Cortex of kidney (tissue), 1 donor: ENCODE measurements around the gene NCF4.

Experiments
- DNase-seq: peaks from one replicate; lab custom pipeline; 2025; lab: John Stamatoyannopoulos, UW

The NCF4 gene

DNA sequence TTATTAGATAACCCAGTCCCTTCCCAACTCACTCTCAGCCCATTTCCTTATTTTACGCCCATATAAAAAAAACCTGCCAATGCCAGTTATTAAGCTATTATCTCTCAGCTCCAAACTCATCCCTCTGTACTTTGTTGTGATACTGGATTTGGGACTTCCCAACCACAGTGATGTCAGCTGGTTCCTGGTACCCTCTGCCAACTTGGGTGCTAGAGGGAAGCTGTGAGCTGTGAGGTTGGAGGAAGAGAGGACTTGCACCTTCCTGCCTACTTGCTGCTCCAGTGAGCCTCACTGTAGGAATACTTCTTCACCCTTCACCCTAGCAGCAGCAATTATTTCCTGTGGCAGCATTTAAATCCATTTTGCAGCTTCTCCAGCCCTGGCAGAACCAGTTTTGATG, 33.5 kb downstream of the NCF4 start:
- no peak for DNase-seq

- DNase-seq = no peak
Measured at GRCh38 chr22:36897611-36898010, 36.8 kb downstream of the NCF4 start.

- no peak for DNase-seq
Measured at GRCh38 chr22:36898690-36899089, 37.9 kb downstream of the NCF4 start.

DNA sequence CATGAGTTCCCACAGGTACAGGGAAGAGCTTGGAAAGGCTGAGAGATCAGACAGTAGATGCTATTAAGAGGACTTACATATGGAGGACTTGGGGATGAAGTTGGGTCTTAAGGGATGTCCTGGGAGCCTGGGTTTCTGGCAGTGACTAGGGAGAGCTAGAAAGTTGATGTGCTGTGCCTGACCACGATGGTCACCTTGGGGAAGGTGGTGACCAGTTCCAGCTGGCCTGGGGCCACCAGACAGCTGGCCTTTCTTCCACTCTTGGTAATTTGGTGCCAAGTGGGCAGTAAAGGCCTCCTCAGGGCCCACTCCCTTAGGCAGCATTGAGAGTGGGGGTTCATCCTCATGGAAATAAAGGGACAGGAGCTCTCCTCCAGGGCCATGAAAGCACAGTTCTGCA, 38.7 kb downstream of the NCF4 start:
- no peak for DNase-seq

GRCh38 chr22:36900225-36900624, 39.4 kb downstream of the NCF4 start:
- DNase-seq = no peak

- no peak for DNase-seq
Measured at GRCh38 chr22:36900880-36901279, 40.1 kb downstream of the NCF4 start.

- no peak for DNase-seq
Measured at GRCh38 chr22:36901411-36902142, 40.8 kb downstream of the NCF4 start.

GRCh38 chr22:36902143-36902926, 41.5 kb downstream of the NCF4 start:
- no peak for DNase-seq

- DNase-seq = no peak
Measured at GRCh38 chr22:36904260-36904880, 43.6 kb downstream of the NCF4 start.

GRCh38 chr22:36907253-36908195, 46.7 kb downstream of the NCF4 start:
- no peak for DNase-seq

DNA sequence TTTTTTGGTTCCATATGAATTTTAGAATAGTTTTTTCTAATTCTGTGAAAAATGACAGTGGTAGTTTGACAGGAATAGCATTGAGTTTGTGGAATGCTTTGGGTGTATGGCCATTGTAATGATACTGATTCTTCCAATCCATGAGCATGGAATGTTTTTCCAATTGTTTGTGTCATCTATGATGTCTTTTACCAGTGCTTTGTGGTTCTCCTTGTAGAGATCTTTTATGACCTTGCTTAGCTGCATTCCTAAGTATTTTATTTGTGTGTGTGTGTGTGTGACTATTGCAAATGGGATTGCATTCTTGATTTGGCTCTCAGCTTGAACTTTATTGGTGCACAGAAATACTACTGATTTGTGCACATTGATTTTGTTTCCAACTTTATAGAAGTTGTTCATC, 49.7 kb downstream of the NCF4 start:
- DNase-seq = no peak

DNA sequence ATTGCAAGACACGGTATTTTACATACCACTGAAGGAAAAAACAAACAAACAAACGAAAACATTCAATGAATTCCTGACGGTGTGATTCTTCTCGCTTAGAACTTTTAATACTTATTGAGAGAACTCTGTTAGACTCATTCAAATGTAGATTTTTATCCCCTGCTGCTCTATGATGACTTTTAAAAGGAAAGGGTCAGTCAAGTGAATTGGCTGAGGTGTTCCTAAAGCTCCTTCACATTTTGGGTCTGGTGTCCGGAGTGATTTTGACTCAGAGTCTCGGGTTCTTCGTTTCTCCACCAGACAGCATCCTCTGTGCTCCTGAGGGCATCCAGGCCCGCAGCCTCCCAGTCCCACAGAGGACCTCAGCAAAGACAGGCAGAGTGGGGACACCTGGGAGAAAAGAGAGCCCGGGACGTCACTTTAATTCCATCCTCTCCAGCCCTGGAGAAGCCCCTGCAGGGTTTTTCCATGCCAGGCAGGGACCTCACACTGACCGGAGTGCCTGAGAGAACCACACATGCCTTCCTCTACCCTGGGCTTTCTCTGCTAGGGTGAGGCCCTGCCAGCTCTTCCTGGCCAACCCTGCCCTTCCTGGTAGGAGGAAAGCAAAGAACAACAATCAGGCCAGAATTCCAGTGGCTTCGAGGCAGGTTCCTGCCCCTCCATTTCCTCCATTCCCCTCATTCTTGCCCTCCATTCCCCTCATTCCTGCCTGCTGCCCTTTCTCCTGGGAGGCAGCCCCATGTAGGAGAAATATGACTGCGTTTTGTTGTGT, 51.3 kb downstream of the NCF4 start:
- no peak for DNase-seq

- DNase-seq = no peak
Measured at GRCh38 chr22:36912694-36913426, 52.1 kb downstream of the NCF4 start.

GRCh38 chr22:36913427-36914389, 52.9 kb downstream of the NCF4 start, which contains the start of gene CSF2RB:
TSS of gene CSF2RB (plus strand) at chr22:36913628. CDS start at chr22:36922208, 8,580 bp downstream.
- DNase-seq = no peak

GRCh38 chr22:36914390-36914752, 53.6 kb downstream of the NCF4 start:
- no peak for DNase-seq

DNA sequence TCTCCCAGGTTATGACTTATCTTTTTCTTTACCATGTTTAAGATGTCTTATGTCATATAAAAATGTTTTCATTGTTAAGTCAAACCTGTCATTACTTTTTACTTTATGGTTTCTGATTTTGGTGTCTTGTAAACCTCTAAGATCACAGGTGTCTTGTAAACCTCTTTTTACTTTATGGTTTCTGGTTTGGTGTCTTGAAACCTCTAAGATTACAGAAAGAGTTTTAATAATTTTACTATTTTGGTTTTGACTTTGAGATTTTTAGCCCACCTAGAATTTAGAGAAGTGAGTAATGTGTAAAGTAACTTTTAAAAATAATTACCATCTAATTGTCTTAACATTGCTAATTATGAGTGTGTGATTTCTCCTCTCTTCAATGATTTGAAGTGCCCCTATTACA, 55.2 kb downstream of the NCF4 start:
- DNase-seq = no peak

- DNase-seq = no peak
Measured at GRCh38 chr22:36918586-36919284, 57.9 kb downstream of the NCF4 start.

DNA sequence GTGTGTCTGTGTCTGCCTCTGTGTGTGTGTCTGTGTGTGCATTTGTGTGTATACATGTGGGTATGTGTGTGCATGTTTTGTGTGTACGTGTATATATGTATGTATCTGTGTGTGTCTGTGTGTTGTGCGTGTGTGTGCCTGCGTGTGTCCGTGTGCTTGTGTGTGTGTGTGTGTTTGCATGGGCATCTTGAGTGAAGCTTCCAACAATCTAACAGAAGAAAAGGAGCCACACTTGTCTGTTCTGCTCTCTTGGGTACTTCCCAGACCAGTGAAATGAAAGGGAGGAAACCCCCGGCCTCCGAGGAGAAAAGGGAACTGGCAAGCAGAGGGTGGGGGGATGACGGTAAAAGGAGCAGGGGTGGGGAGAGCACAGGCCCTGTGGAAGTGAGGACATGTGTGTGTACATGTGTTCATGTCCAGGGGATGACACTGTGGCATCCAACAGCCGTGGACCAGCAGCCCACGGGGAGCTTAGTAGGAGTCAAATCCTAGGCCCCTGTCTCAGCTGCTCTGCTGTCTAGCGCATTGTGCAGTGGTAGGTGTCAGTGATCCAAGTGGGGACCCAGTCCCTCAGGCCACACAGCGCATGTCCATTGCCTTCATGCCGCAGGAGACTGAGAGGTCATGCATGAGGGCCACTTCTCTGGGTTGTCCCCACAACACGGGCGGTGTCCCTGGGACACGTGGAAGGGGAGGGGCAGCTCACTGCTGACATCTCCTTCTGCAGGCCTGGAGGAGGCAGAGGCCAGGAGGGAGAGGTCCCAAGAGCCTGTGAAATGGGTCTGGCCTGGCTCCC, 60.7 kb downstream of the NCF4 start:
- DNase-seq = no peak
